Liver (tissue), 9 donors: ENCODE measurements around the gene NAA40. TPM values are rescaled to one million over a fixed set of nuclear protein-coding genes. Genes with fewer than 3 reads are reported as not detected.

Experiments
- DNase-seq: peaks from one replicate; pipeline ENCODE4 v3.0.0-alpha.2; 2017; ENCODE audit warnings: low spot score
- H3K27ac ChIP-seq, 2 donors: one replicate each; pipeline ENCODE4 v1.7.0; 2013; ENCODE audit warnings: inconsistent platforms in 2 of 2, low read length in 2 of 2, control low read depth in 1 of 2, low read depth in 1 of 2, mild to moderate bottlenecking in 1 of 2
- H3K27me3 ChIP-seq, 4 donors: one replicate each; pipeline versions ENCODE4 v1.6.1 to v1.7.0; 2013; ENCODE audit warnings: low read length in 3 of 4, inconsistent platforms in 1 of 4, mild to moderate bottlenecking in 1 of 4, moderate library complexity in 1 of 4; ENCODE audit not compliant: control insufficient read depth in 4 of 4, insufficient read depth in 4 of 4
- H3K36me3 ChIP-seq, 4 donors: one replicate each; pipeline versions ENCODE4 v1.6.1 to v1.7.0; 2013; ENCODE audit warnings: low read length in 3 of 4, mild to moderate bottlenecking in 3 of 4, low read depth in 1 of 4, moderate library complexity in 1 of 4; ENCODE audit not compliant: control insufficient read depth in 4 of 4, insufficient read depth in 3 of 4
- H3K4me1 ChIP-seq, 4 donors: one replicate each; pipeline versions ENCODE4 v1.6.1 to v1.7.0; 2013; ENCODE audit warnings: low read length in 3 of 4, mild to moderate bottlenecking in 3 of 4, moderate library complexity in 1 of 4; ENCODE audit not compliant: control insufficient read depth in 4 of 4, insufficient read depth in 4 of 4
- H3K4me3 ChIP-seq, 3 donors: one replicate each; pipeline versions ENCODE4 v1.6.1 to v1.7.0; 2013; ENCODE audit warnings: low read length in 3 of 3, control low read depth in 1 of 3, low read depth in 1 of 3, mild to moderate bottlenecking in 1 of 3
- H3K9ac ChIP-seq, 2 donors: one replicate each; pipeline ENCODE4 v1.7.0; 2013; ENCODE audit warnings: low read length in 2 of 2, mild to moderate bottlenecking in 2 of 2, moderate library complexity in 2 of 2, control low read depth in 1 of 2, low read depth in 1 of 2
- H3K9me3 ChIP-seq, 4 donors: one replicate each; pipeline versions ENCODE4 v1.6.1 to v1.7.0; 2013; ENCODE audit warnings: low read length in 3 of 4; ENCODE audit not compliant: control insufficient read depth in 4 of 4
- ATF3 ChIP-seq: IDR thresholded peaks from 2 replicates; pipeline ENCODE4 v1.6.1; 2016; ENCODE audit warnings: antibody characterized with exemption
- CTCF ChIP-seq: fragments of 150-350 bp; IDR thresholded peaks from 2 replicates; pipeline ENCODE4 v1.5.1; 2017; ENCODE audit warnings: improper control_type of control experiment, low read depth, low read length; ENCODE audit not compliant: missing input control
- FOXA1 ChIP-seq: IDR thresholded peaks from 2 replicates; pipeline ENCODE4 v1.6.1; 2016; ENCODE audit warnings: antibody characterized with exemption
- FOXA2 ChIP-seq: IDR thresholded peaks from 2 replicates; pipeline ENCODE4 v1.6.1; 2016; ENCODE audit warnings: antibody characterized with exemption
- GABPA ChIP-seq, 2 donors: IDR thresholded peaks in 1 of 2; conservative IDR thresholded peaks in 1 of 2; 2 replicates each; pipeline ENCODE4 v1.6.1; 2016; ENCODE audit warnings: antibody characterized with exemption in 2 of 2, mild to moderate bottlenecking in 1 of 2, moderate library complexity in 1 of 2
- HNF4A ChIP-seq, 2 donors: conservative IDR thresholded peaks; 2 replicates each; pipeline ENCODE4 v1.6.1; 2016; ENCODE audit warnings: antibody characterized with exemption in 2 of 2, mild to moderate bottlenecking in 2 of 2
- HNF4G ChIP-seq: IDR thresholded peaks from 2 replicates; pipeline ENCODE4 v1.6.1; 2016; ENCODE audit warnings: antibody characterized with exemption
- JUND ChIP-seq, 2 donors: IDR thresholded peaks; 2 replicates each; pipeline ENCODE4 v1.6.1; 2016; ENCODE audit warnings: antibody characterized with exemption in 2 of 2
- MAX ChIP-seq: IDR thresholded peaks from 2 replicates; pipeline ENCODE4 v1.6.1; 2016; ENCODE audit warnings: antibody characterized with exemption
- NR2F2 ChIP-seq: IDR thresholded peaks from 2 replicates; pipeline ENCODE4 v1.6.1; 2016; ENCODE audit warnings: antibody characterized with exemption
- REST ChIP-seq: IDR thresholded peaks from 2 replicates; pipeline ENCODE4 v1.6.1; 2016; ENCODE audit warnings: antibody characterized with exemption, mild to moderate bottlenecking
- SP1 ChIP-seq: IDR thresholded peaks from 2 replicates; pipeline ENCODE4 v1.6.1; 2018; ENCODE audit warnings: antibody characterized with exemption, mild to moderate bottlenecking
- TAF1 ChIP-seq: conservative IDR thresholded peaks from 2 replicates; pipeline ENCODE4 v1.6.1; 2016; ENCODE audit warnings: antibody characterized with exemption, mild to moderate bottlenecking
- YY1 ChIP-seq: IDR thresholded peaks from 2 replicates; pipeline ENCODE4 v1.6.1; 2016; ENCODE audit warnings: antibody characterized with exemption, mild to moderate bottlenecking
- ZBTB33 ChIP-seq: IDR thresholded peaks from 2 replicates; pipeline ENCODE4 v1.6.1; 2016; ENCODE audit warnings: antibody characterized with exemption
- WGBS: extraction: QIAGEN DNeasy Blood & Tissue Kit; methylation state at CpG from one replicate; pipeline ENCODE4 v1.1.7; 2013; 5-methylcytosine and 5-hydroxymethylcytosine counted together
- polyA plus RNA-seq, 2 donors: library from polyadenylated mRNA; stranded (reverse) in 1 of 2; unstranded in 1 of 2; fragments of 200-250 nt in 1 of 2; fragments of >200 nt in 1 of 2; fragmentation: Nextera tagmentation in 1 of 2; extraction: Ambion mirVana in 1 of 2; gene quantifications; one replicate each; pipeline versions ENCODE4 v1.2.1 to v1.2.3, GENCODE V29; 2013 to 2015
- total RNA-seq, 2 donors: library from RNA; depleted of rRNA; stranded (reverse); fragments of >200 nt; gene quantifications; one replicate each; pipeline ENCODE4 v1.2.3, GENCODE V29; 2014
- donor health status: healthy.
- donor health status: healthy.
- donor health status: healthy.
- donor health status: healthy.
- donor health status: healthy.

The NAA40 gene
- total and polyA plus RNA-seq, 4 donors: 3.0 to 7.3 (median 4.7) TPM

- Histone ChIP-seq H3K27ac (no peak overlapping the region), H3K36me3 (peaks cover 0 to 3% (median 0%) of the 10 kb centered on the region in 4 donors), H3K9me3 (no peaks in the 10 kb centered on the region), H3K9ac (no peak overlapping the region), H3K27me3 (no peaks in the 10 kb centered on the region), H3K4me1 (peaks cover 9 to 28% (median 21%) of the 10 kb centered on the region in 4 donors), H3K4me3 (no peak overlapping the region)
- no peak for DNase-seq
- TF ChIP-seq HNF4G: no peak
- no peak for TF ChIP-seq YY1
- TF ChIP-seq ZBTB33: no peak
- no peak for TF ChIP-seq JUND (IDR thresholded peaks at IDR 0.05)
- TF ChIP-seq NR2F2: no peak
- TF ChIP-seq CTCF: no peak
- TF ChIP-seq ATF3: no peak
- no peak for TF ChIP-seq GABPA (IDR thresholded peaks at IDR 0.05 in 1 of 2, conservative IDR thresholded peaks at IDR 0.05 in 1 of 2)
- TF ChIP-seq FOXA2: no peak
- no peak for TF ChIP-seq SP1
- no peak for TF ChIP-seq HNF4A (conservative IDR thresholded peaks at IDR 0.05)
- TF ChIP-seq MAX: no peak
- no peak for TF ChIP-seq FOXA1
- 85% methylated on average over 4 of the region's 4 CpGs for WGBS
These were observed 3.1 kb downstream of the NAA40 start for GRCh38 chr11:63941901-63942300.

GRCh38 chr11:63942803-63943202 is 4.0 kb downstream of the NAA40 start:
- Histone ChIP-seq H3K9ac (no peak overlapping the region), H3K4me3 (no peak overlapping the region), H3K9me3 (no peaks in the 10 kb centered on the region), H3K27me3 (no peaks in the 10 kb centered on the region), H3K4me1 (peaks cover 9 to 28% (median 21%) of the 10 kb centered on the region in 4 donors), H3K27ac (no peak overlapping the region), H3K36me3 (peaks cover 0 to 3% (median 0%) of the 10 kb centered on the region in 4 donors)
- DNase-seq: no peak
- WGBS: 91% methylated on average over 3 of the region's 3 CpGs
- no peak for TF ChIP-seq REST
- TF ChIP-seq TAF1: no peak
- no peak for TF ChIP-seq MAX
